Activated CD4-positive, alpha-beta T cell treated with anti-CD3 and anti-CD28 coated beads, Interleukin-2, Interleukin-6, amounts not matched to agents 100 ng/mL and 50 ng/mL, durations not matched to agents 16 hours and 8 hours (primary cell): ENCODE measurements around the gene SRP68.
"Not testable (repeated sequence)": the region's sequence is repeated elsewhere in the genome, so short reads cannot be mapped to it uniquely, and the experiment has no call there.

ENCODE experiments used
- DNase-seq: peaks from one replicate; pipeline ENCODE4 v3.0.0-alpha.2; 2020

SRP68 gene

DNA sequence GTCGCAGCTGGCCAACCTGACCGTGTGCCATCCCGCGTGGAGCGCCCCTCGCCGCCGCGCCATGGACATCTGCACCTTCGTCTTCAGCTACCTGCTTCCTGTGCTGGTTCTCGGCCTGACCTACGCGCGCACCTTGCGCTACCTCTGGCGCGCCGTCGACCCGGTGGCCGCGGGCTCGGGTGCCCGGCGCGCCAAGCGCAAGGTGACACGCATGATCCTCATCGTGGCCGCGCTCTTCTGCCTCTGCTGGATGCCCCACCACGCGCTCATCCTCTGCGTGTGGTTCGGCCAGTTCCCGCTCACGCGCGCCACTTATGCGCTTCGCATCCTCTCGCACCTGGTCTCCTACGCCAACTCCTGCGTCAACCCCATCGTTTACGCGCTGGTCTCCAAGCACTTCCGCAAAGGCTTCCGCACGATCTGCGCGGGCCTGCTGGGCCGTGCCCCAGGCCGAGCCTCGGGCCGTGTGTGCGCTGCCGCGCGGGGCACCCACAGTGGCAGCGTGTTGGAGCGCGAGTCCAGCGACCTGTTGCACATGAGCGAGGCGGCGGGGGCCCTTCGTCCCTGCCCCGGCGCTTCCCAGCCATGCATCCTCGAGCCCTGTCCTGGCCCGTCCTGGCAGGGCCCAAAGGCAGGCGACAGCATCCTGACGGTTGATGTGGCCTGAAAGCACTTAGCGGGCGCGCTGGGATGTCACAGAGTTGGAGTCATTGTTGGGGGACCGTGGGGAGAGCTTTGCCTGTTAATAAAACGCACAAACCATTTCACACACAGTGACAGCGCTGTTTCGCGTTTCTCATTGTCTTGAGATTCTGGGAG is 4.7 kb upstream of the SRP68 start:
- peak; percentile 41 for DNase-seq

DNA sequence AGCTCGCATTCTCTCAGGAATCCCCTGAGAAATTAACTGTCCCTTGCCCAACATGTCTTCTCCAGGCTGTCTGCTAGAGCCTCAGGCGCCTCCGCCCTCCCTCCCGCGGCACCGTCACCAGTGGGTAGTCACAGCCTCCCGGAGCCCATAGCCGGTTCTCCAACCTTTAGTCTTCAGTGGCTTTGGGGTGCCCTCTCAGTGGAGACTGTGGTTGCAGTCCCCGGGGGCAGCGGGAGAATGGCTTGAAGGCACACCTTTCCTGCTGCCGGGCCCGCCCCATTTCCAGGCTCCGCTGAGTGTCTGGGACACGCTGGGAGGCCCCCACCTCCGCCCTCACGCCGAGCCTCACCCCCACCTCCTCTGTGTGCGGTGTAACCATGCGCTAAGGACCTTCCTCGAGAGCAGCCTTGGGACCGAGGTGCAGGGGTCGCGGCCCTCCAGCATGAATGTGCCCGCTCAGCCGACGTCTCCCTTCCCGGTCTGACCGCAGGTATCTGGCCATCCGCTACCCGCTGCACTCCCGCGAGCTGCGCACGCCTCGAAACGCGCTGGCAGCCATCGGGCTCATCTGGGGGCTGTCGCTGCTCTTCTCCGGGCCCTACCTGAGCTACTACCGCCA is 3.9 kb upstream of the SRP68 start:
- DNase-seq = no peak

DNA sequence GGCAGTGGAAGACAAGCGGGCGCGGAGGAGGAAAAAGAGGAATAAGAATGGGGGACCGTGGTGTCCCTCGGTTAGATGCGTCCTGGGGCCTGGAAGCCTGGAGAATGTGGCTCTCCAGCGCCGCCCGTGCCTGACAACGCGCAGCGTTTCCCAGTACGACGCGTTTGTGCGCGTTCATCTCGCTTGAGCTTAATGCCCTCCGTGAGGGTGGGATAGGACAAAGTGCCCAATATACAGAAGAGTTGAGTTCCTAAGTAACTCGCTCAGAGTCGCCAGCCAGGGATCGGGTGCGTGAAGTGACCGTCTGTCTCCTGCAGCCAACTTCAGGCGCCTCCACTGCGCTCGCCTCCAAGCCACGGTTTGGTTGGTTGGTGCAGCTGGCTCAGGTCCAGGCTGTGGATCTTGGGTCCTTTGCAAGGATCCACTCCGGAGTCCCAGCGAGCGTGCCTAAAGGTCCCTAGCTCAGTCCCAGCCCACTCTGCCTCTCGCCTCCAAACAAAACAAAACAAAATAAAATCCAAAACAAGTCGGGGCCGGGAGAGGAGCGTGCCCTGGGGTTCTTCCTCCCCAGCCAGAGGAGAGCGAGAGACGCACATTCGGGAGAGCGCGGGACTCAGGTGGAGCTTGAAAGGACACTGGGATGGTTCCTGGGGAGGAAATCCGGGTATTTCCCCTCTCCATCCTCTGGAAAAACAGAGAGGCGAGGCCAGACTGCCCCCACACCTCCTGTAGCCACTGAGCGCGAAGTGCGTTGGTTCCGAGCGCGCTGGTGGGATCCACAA is 3.2 kb upstream of the SRP68 start:
- no peak for DNase-seq

DNA sequence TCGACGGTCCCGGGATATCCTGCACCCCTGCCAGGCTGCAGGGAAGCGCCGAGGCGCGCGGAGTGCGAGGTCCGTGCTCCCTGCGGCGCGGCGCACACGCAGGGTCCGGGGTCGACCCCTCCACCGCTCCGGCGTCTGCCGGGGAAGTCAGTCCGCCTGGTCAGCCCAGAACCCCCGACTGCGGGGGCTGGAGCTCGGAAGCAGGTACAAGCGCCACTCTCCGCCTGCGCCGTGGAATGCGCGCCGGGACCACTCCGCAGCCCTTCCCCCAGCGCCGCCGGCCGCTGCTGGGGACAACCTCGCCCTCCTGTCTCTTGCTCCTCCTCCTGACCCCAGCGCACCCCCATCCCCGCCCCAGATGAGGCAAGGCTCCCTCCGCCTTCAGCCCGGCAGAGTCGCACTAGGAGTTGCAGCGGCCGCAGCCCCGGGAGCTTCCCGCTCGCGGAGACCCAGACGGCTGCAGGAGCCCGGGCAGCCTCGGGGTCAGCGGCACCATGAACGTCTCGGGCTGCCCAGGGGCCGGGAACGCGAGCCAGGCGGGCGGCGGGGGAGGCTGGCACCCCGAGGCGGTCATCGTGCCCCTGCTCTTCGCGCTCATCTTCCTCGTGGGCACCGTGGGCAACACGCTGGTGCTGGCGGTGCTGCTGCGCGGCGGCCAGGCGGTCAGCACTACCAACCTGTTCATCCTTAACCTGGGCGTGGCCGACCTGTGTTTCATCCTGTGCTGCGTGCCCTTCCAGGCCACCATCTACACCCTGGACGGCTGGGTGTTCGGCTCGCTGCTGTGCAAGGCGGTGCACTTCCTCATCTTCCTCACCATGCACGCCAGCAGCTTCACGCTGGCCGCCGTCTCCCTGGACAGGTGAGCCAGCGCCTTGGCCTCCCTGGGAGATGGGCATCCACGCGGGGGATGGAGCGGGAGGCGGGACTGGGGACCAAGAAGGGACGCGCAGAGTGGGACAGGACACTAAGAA is 2.4 kb upstream of the SRP68 start, which contains the start of gene GALR2:
Gene GALR2 (plus strand): TSS at position 392 of the 974 bp plus-strand sequence. CDS start 103 bp downstream, at position 495.
- no peak for DNase-seq

DNA sequence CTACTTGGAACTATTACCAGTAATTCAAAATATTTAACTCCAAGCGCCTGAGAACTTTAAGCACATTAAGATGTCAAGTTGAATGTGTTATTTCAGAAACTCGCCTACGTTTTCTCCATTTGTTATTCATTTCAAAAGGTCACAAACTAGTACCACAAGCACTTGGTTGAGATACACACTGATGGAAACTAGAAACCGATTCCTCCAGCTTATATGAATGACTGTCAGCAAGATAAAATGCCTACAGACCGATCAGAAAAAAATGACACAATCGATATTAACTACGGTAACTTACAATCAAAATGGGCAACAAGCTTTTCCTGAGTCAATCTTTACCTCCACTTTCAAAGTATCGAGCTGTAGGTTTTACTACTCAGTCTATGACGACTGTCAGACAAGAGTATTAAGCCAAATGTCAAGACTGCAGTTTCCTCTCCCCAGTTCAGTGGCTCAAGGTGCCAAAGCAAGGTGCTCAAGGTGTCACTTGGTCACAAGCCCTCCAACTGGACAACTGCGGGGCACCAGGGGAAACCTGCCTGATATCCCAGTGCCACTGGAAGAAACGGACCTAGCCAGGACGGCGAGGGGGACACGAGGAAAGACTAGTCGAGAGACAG is 678 bp downstream of the SRP68 start:
- peak; percentile 57 for DNase-seq

DNA sequence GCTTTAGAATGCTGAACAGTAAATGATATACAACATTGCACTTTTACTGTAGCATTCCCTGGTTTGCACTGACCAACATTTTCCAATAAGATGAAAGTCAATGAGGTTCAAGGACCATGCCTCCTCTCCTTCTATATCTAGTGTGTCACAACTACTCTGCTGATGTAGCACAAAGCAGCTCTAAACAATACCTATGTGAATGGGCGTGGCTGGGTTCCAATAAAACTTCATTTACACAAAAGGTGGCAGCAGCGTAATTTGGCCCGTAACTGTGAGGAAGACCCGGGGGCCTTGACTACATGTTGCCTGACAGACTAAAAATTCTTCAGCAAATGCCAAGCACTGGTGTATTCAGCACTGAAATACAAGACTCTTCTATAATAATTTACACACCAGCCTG is 6.5 kb downstream of the SRP68 start:
- no peak for DNase-seq

DNA sequence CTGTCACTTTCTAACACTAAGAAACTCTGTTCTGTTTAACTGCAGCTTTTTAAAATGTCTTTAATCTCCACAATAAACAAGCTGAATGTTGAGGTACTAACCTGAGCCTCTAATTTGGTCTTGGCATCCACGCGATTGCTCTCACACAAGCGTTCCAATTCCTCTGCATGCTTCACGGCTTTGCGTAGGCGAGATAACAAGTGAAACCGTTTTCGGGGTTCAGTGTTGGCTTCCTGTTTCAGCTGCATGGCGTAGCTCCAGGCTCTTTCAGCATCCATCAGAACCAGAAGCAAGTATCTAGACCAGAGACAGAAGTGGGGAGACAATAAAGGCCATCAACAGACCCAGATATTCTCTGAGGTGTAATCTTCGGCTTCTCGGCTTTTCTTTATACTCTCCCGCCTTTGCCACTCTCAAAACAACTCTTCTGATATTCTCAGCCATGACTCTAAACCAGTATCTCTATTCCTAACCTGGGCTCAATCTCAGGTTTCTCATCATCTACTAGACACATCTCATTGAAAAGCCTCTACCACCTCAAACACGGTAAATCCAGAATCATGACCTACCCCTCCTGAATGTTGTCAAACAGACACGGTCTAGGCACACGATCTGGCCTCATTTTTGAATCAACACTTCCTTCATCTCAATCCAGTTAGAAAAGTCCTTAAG is 8.3 kb downstream of the SRP68 start:
- peak; percentile 60 for DNase-seq

DNA sequence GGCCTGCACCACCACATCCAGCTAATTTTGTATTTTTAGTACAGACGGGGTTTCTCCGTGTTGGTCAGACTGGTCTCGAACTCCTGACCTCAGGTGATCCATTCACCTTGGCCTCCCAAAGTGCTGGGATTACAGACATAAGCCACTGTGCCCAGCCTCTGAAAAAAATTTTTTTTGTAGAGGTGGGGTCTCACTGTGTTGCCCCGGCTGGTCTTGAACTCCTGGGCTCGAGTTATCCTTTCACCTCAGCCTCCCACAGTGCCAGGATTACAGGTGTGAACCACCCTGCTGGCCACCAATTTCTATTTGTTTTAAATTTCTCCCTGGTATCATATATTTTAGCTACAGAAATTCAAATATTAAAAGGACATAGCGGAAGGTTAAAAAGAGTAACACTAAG is 14.1 kb downstream of the SRP68 start:
- DNase-seq = not testable (repeated sequence)

DNA sequence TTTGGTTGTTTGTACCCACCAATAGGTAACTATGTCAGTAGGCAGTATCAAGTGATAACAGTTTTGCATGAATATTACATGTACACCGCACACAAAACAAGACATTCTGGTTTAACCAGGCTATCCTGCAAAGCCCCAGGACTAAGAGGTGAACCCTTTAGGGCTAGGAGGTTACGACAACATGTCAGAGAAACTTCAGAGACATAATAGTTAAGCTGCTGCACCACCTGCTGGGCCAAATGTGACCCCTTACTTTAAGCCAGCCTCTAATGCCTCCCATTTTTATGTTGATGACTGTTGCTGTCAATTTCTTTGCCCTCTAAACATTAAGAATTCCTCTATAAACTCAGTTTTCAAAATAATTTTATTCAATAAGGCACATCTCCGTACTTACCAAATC is 15.4 kb downstream of the SRP68 start:
- no peak for DNase-seq

DNA sequence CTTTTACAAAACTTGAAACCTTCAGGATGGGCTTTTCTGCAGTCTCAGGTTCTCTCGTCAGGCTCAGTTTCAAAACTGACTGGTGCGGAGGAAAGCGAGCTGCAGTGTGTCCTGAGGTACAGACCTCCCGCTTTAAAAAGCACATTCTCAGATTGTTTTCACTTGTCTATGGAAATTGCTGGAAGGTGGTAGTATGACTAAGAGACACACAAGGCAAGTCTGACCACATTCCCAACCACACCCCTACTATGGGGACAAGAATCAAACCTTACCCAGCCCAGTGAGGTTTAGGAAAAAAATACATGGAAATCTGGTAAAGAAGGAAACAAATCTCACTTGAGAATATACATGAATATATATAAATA is 18.2 kb downstream of the SRP68 start:
- no peak for DNase-seq

DNA sequence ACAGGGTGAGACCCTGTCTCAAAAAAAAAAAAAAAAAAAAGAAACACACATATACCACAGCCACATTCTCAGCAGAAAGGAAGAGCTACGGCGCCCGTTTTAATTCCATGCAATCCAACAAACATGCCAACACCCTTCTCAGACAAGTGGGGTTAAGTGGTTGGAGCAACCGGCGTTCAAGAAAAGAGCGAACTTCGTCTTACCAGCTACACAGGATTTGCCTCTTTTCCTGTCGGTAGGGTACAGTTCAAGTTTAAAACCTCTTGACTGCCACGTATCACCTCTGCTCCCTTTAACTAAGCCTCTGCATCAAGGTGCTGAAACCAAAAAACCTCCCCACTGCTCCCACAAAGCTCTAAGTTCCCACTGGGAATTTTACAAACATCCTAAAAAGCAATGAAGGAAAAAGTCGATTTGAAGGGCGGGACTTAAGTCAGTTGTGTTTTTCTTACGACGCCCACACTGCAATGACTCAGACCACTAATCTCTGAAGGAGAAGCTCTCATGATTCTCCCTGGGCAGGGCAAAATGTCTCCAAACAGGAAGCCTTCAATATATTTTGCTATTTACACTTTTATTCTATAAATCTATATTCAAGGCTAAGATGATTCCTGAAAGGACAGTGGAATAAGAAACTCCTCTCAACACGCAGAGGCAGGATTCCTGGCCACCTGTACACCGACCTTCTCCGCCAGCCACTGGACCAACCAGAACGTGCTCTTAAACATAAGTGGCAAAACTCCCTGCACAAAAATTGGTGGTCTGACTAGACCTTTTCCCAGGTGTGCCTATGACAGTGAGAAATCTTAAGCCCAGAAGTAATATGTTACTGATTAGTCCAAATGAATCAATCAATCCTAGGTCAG is 18.8 kb downstream of the SRP68 start:
- no peak for DNase-seq

DNA sequence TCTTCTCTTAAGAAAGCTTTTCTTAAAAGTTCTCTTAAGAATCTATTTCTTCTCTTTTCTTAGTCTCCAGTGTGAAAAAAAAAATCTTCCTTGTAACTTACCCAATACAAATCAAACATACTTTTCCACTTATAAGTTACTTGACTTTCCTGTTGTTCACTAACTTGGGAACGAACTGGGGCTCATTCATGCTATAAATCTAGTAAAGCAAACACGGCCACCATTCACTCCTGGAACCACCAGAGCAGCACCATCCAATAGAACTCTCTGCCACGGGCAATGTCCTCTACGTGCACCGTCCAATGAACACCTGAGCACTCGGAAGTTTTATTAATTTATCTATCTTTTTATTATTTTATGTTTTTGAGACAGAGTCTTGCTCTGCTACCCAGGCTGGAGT is 20.8 kb downstream of the SRP68 start:
- DNase-seq = no peak

DNA sequence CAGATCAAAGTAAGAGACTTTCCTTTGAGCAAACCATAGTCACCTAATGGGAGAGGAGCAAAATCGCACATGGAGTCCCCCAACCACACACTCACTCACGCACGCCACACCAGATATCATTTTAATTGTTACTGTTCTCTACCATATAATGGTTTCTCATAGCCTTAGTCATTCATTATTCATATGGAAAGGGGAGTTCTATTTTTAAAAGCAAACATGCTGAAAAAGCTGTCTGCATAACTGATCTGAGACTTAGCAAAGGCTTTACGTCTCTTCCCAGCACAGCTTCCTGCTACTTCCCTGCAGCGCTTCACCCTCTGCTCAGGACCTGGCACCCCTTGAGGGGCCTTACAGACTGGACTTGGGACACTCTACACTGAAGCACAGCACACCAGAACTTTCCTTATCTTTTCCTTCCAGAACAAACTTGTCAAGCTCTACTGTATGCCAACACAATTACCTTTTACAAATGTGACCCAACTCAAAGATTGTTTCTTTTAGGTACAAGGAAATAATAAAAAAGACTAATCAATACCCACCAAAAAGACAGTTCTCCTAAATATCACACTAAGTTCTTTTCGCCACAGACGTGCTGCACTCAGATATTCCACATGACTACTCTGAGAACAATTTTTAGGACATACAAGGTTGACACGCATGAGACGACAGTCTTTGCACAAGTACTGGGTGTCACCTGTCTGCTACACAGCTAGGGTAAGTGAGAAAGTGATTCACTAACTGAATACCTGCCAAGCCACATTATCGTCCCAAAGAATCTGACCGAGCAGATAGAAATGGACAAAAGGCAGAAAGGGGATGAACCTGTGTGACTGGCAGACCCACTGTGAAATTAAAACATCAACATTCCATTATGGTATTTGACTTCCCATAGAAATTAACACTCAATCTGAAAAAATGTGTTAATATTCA is 21.5 kb downstream of the SRP68 start:
- no peak for DNase-seq

DNA sequence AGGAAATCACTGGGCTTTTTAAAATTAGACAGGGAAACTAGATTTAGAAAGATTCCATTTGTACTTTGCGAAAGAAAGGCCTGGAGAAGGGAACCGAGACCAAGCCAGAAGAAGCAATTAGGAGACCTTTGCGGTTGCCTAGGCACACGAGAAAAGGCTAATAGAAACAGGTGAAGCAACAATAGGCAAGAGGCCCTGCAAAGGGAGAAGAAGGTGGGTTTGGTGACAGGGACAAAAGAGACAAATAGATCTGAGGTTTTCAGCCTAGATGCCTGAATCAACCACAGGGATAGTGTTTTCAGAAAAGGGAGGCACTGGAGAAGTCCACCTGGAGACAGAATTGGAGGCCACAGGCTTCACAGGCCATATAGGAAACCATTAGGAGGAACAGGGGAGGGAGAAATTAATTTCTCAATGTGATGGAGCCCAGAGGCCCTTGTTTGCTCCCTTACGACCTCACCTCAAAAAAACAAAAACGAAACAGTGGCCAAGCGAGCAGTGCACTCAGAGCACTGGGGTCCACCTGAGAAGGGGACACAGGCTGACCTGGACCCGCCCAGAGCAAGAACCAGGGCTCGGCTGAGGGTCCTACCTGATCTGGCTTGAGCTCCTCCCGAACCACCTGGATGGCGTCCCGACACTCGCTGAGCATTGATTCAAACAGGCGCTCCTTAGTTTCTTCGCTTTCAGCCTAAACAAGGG is 22.3 kb downstream of the SRP68 start:
- DNase-seq = no peak

DNA sequence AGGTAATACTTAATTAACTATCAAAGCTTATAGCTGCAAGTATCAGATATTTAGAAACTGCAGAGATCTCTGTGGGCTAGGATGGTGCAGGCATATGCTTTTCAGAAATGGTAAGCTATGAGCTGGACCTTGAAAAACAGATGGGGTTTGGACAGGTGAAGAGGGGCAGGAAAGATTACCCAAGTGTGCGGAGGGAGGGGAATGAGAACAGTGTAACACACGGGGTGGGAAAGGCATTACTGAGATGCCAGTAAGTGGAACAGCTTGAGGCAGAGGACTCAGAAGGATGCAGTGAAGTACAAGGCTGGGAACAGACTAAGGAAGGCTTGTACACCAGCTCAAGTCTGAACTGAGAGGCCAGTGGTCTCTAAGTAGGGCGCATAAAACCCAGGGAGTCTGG is 23.1 kb downstream of the SRP68 start:
- no peak for DNase-seq

DNA sequence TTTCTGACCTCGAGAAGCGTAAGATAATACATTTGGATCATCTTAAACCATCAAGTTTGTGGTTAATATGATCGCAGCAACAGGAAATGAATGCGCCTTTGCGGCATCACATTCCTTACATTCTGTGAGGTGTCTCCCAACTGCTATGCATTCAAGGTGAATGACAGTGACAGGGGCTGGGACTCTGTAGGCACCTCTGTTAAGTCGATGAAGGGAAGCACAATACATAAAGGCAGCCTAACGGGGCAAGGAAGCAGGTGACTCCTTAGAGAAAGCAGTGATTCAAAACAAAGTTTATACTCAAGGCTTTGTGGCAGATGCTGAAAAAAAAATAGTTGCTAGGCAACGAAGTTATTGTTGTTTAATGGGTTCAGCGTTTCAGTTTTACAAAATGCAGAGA is 23.6 kb downstream of the SRP68 start:
- no peak for DNase-seq

DNA sequence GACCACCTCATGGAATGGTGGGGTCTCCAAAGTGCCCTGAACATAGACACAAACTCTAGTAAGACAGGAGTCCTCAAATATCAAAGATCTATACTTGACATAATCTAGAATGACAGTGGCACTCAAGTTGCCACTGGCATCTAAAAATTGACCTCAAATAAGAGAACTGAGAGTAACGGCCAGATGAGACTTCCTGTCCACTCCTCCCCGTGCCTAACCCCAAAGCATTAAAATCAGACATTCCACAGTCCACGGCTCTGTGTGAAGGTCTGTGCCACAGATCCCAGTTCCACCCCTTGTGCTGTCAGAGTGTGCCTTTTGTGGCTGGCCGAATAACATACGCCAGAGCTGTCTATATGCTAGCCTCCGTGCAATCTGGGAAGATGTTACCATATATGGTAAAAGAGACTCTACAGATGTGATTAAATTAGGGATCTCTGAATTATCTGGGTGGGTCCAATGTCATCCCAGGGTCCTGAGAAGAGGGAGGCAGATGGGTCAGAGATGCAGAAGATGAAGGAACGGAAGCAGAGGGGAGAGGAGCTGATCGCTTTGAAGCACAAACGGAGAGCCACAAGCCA is 24.2 kb downstream of the SRP68 start:
- no peak for DNase-seq

DNA sequence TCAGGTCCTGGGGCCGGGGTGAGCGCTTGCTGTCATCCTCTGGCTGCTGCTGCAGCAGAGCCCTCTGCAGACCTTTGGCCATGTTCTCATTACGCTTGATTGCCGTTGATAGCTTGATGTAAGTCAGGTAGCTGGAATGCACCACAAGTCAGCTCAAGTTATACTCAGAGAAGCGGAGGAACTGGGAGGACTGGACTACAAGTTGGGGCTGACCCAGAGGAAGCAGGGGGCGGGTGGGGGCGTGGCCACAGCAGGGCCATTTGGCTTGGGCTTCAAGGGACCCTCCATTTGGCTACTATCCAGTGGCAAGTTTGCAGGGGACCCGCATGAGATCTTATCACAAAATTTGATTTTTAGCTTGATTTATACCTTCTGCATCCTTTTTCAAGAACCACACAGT is 26.3 kb downstream of the SRP68 start:
- no peak for DNase-seq
